ENCODE data around the gene PPIF. TPM values are rescaled to one million over a fixed set of nuclear protein-coding genes. Genes with fewer than 3 reads are reported as not detected.

The PPIF gene
- 46.8 and 63.4 TPM in 2 replicates for total RNA-seq

GRCh38 chr10:79347226-79347893 lies at the start of gene PPIF:
Gene PPIF, plus strand, starts transcription at chr10:79347469. Its CDS starts 80 bp downstream, at chr10:79347549.

Other genes with a start within 250 kb of the PPIF start
- gene ZCCHC24, start 98.2 kb downstream of the PPIF start, total RNA-seq: 29.7 and 33.3 TPM in 2 replicates
- 0.29 and 0.53 TPM in 2 replicates for gene EIF5AL1, start 165.1 kb downstream of the PPIF start, total RNA-seq
- not detected in 2 replicates for gene SFTPA2, start 212.9 kb downstream of the PPIF start, total RNA-seq

All from myometrial cell (primary cell).